Ishikawa (cell line): Measurements from ENCODE around the gene ASB6.

Source experiments
- CREB1 ChIP-seq: IDR thresholded peaks from 2 replicates; pipeline ENCODE4 v1.6.1; 2012; ENCODE audit warnings: low read depth
- RAD21 ChIP-seq: IDR thresholded peaks from 2 replicates; pipeline ENCODE4 v1.6.1; 2012; ENCODE audit warnings: low read depth
- TAF1 ChIP-seq: IDR thresholded peaks from 2 replicates; pipeline ENCODE4 v1.6.1; 2012; ENCODE audit warnings: low read depth, mild to moderate bottlenecking
- TCF12 ChIP-seq: IDR thresholded peaks from 2 replicates; pipeline ENCODE4 v1.6.1; 2012; ENCODE audit warnings: low read depth
- ZBTB7A ChIP-seq: IDR thresholded peaks from 2 replicates; pipeline ENCODE4 v1.6.1; 2012; ENCODE audit warnings: low read depth
- TF ChIP-seq, protein P1 (sequence below): IDR thresholded peaks from 2 replicates; pipeline ENCODE4 v1.6.1; 2012
- TF ChIP-seq, protein P2 (sequence below): IDR thresholded peaks from 2 replicates; pipeline ENCODE4 v1.6.1; 2012

DNA sequence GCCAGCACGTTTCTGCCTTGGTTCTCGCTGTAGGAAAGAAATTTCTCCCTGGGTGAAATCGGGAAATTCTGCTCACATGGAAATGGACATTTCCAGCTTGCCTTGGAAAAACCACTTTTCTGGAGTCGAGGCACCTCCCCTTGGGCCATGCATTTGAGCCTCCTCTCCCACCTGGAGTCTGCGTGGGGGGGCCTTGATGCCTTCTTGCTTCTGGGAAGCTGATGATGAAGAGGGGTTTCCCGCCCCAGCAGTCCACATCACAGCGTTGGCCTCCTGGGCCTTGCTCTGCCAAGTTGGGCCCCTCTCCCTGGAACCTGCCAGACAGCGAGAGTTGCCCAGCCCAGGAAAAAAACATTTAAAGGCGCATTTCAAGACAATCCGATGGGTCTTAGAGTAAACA is 1.8 kb upstream of the ASB6 start:
- TF ChIP-seq RAD21 (no peak), TCF12 (no peak), CREB1 (no peak), TAF1 (no peak), ZBTB7A (no peak)
- TF ChIP-seq, protein P1, sequence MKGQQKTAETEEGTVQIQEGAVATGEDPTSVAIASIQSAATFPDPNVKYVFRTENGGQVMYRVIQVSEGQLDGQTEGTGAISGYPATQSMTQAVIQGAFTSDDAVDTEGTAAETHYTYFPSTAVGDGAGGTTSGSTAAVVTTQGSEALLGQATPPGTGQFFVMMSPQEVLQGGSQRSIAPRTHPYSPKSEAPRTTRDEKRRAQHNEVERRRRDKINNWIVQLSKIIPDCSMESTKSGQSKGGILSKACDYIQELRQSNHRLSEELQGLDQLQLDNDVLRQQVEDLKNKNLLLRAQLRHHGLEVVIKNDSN, result no peak
- TF ChIP-seq, protein P2, sequence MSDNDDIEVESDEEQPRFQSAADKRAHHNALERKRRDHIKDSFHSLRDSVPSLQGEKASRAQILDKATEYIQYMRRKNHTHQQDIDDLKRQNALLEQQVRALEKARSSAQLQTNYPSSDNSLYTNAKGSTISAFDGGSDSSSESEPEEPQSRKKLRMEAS, result no peak
